ENCODE data around the gene ENG.

DNA sequence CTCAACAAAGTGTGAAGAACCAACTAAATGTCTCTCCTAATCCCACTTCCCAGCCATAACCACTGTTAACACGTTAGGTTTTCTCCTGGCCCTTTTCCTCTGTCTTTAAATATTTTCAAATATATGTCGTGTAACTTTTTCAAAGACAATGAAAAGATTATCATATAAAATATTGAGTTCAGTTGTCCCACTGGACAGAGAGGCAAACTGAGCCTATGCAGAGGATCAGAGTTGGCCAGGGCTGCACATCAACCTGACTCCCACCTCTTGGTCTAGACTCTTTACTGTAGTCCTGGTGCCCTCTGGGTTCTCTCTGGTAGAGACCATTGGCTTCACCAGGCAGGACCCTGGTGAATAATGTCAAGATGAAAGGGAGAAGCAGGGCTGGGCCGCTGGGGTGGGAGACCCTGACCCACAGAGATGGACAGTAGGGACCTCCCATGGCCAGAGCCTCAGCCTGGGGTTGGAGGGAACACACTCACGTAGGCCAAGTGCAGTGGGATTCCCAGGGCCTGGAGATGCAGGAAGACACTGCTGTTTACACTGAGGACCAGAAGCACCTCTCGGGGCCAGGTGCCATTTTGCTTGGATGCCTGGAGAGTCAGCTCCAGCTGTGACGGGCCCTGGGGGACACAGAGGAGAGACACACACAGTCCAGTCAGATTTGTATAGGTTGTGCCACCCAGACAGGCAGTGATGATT, 25.1 kb downstream of the ENG start:
- TF ChIP-seq, protein P1, sequence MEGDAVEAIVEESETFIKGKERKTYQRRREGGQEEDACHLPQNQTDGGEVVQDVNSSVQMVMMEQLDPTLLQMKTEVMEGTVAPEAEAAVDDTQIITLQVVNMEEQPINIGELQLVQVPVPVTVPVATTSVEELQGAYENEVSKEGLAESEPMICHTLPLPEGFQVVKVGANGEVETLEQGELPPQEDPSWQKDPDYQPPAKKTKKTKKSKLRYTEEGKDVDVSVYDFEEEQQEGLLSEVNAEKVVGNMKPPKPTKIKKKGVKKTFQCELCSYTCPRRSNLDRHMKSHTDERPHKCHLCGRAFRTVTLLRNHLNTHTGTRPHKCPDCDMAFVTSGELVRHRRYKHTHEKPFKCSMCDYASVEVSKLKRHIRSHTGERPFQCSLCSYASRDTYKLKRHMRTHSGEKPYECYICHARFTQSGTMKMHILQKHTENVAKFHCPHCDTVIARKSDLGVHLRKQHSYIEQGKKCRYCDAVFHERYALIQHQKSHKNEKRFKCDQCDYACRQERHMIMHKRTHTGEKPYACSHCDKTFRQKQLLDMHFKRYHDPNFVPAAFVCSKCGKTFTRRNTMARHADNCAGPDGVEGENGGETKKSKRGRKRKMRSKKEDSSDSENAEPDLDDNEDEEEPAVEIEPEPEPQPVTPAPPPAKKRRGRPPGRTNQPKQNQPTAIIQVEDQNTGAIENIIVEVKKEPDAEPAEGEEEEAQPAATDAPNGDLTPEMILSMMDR (conservative IDR thresholded peaks at IDR 0.05; ENCODE audit: low read length), result no peak
- no peak for TF ChIP-seq EZH2phosphoT487 (IDR thresholded peaks at IDR 0.05; ENCODE audit: borderline replicate concordance)

Data from Loucy (cell line).